CD4-positive, alpha-beta T cell treated with Interleukin-12 subunit alpha and Interleukin-12 subunit beta, for 1 hour (primary cell): ENCODE data around the gene ACAA1.
A peak's percentile ranks its signal among the peaks of the same experiment; 100 is the strongest.

Source experiments
- DNase-seq: peaks from one replicate; pipeline ENCODE4 v3.0.0-alpha.2; 2020

The ACAA1 gene

DNA sequence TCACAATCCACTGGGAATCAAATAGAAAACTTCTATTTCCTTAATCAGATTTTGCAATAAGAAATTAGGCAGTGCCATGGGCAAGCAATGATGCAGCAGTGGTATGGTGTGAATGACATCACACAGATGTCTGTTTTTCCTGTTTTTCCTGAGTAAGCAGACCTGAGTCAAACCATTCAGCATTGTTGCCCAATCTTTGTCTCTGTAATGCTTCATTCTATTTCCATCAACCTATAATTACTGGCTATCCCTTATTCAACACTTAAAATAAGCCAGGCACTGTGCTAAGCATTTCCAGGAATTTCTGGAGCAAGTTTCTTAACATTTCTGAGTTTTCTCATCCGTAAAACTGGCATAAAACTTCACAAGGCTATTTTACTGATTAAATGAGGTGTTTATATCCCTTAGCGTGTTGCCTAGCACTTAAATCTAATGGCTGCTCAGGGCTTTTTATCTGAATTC is 17.1 kb upstream of the ACAA1 start:
- DNase-seq: no peak

DNA sequence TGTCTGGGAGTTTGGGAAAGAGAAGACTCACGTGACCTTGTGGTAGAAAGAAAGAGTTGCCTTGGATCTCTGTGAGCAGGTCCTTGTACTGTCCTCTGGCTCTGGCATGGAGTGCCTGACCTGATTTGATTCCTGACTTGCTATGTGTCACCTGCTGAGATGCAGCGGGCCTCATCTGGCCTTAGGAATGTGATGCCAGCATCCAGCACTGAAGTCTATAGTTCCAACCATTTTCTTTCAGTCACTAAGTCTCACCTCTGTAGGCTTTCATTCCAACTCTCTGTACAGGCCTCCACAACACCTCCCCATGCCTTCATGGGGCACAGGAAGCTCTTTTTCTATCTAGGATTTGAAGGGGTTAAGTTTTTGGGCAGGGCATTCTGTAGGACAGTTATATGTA is 16.3 kb upstream of the ACAA1 start:
- DNase-seq: no peak

DNA sequence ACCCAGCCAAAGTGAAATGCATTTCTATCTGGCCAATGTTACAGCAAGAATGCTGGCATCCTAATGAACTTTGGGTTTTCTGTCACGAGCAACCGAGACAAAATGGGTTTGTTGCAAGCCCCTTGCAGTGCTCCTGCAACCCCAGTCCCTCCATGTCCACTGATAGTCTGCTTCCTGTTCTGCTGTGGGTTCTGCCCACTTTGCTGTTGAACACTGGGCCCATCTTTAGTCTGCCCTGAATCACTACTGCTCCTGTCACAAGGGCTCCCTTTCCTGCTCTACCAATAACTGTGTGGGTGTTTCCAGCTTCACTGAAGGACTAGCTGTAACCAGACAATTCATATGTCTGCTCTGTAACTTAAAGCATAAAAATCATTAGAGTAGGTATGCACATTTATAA is 15.7 kb upstream of the ACAA1 start:
- no peak for DNase-seq

DNA sequence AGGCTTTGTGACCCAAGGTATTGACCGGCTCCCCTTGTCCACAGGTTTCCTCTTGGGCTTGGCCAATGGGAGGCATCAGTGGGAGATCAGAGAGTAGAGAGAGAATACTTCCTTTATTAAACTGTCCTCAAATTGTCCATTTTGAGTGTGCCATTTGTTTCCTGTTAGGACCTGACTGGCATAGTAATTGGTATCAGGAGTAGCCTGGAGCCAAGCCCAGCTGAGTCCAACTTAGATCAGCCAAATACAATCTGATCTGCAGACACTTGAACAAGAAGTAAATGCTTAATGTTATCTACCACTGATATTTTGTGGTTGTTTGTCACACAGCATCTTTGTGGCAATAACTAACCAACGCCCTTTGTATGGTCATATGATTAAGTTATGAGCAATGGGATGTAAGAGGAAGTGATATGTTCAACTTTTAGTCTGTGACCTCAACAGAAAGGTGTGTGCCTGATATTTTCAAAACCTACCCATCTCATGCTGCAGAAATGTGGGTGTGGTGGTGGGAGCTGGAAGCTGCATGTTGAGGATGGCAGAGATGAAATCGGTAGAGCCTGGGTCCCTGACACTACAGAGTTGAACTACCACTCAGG is 14.8 kb upstream of the ACAA1 start:
- DNase-seq: peak; percentile 41

DNA sequence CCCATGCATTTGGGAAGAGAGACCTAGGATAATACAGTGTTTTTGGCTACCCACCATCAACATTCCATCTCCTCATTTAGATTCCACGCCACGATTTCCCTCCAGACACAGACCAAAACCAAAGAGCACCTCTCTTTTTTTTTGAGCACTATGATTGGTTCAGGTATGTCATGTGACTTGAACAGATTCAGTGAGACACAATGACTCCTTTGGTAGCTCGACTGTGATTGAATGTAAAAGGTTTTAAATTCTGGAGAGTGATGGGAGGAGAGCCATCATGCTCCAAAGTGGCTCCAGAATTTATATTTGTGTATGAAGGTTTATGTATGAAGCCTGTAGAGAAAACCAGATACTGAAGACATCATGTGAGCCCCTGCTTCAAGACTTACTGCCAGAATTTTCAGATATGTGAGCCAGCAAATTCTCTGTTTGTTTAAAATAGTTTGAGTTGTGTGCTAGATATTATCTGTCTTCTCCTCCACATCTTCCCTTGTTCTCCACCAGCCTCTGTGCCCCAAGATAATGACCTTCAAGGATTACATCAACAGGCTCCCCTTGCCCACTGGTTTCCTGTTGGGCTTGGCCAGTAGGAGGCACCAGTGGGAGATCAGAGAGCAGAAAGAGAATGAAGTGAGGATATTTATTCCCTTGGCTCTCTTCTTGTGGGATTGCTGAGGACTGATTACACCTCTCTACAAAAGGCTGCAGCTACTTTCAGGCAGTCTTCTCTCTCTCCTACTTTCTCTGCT is 14.0 kb upstream of the ACAA1 start:
- no peak for DNase-seq

DNA sequence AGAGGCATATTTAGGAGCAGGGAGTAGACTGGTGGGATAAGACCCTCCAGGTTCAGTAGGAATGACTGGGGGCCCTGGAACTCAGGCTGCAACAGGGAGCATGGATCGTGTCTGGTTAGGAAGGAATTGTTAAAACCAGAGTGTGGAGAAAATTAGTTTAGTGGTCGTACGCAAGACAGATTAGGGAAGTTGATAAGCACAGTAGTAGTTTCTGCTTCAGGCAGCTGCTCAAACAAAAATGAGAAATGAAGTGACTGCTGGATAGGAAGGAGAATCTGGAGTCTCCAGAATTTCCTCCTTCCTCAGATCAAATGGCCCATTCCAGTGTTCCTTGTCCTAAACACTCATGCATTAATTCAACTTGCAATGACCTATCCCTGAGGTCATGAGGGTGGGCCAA is 12.8 kb upstream of the ACAA1 start:
- no peak for DNase-seq

DNA sequence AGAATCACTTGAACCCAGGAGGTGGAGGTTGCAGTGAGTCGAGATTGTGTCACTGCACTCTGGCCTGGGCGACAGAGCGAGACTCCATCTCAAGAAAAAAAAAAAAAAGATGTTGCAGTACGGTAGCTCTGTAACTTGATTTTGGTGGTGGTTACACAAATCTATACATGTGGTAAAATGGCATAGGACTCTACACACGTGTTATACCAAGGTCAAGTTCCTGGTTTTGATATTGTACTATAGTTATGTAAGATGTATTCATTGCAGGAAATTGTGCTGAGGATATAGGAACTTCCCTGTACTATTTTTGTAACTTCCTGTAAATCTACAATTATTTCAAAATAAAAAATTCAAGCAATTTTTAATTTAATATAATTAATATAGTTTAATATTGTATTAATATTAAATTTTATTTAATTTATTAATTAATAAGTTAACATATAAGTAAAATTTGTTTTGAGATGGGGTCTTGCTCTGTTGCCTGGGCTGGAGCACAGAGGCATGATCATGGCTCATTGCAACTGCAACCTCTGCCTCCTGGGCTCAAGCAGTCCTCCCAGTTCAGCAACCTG is 11.5 kb upstream of the ACAA1 start:
- no peak for DNase-seq

DNA sequence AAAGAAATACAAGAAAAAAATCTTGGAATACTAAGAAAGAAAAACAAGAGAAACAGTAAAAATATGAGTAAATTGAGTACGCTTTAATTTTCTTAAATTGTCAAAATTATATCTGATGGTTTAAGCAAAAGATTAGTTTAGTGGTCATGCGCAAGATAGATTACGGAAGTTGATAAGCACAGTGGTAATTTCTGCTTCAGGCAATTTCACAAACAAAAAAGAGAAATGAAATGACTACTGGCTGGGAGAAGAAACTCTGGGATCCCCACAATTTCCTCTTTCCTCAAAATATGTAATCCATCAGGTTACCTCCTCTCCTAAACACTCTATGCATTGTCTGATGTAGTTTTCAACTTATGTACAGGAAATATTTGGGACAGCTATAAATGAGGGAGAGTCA is 10.5 kb upstream of the ACAA1 start:
- no peak for DNase-seq

DNA sequence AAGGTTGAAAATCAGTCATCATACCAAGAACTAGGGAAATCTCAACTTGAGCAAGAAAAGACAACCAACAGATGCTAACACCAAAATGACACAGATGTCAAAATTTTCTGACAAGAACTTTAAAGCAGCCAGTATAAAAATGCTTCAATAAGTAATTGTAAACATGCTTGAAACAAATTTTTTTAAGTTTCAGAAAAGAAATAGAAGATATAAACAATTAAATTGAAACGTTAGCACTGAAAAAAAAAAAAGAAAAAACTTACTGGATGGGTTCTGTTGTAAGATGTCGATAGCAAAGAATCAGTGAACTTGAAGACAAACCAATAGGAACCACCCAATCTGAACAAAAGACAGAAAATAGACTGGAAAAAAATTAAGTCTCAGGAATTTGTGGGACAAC is 9.6 kb upstream of the ACAA1 start:
- no peak for DNase-seq

DNA sequence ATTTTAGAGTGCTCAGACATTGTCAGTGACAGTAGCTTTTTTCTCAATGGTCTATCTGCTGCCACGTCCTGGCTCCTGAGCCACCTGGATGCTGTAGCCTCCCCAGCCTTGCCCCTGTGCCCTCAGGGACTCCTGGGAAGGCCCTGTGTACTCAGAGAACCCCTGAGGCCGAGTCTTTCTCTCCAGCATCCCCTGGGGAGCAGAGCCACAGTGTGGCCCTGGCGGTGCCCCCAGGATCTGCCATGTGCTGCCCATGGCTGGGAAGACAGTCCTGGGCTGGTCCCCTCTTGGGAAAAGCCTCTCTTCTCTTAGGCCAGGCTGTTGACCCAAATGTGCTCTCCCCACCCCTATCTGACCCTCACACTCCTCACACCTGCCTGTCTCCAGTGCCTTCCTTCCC is 6.6 kb upstream of the ACAA1 start:
- no peak for DNase-seq

DNA sequence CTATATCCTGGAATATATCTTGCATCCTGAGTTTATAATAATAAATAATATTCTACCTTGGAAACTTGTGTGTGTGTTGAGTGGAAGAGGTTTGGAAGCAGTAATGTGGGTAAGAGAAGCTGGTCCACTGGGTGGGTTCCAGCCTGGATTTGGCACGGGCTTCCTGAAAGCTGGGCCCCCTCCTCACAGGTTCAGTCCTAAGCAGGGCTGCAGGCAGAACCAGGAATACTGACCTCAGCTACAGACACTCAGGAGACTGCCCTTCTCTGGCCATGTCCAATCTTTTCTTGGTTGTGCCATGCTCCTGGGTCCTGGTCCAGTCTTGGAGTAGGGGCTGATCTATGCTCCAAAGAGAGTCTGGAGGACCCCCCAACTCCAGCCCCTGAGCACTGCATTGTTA is 6.0 kb upstream of the ACAA1 start:
- DNase-seq: no peak

DNA sequence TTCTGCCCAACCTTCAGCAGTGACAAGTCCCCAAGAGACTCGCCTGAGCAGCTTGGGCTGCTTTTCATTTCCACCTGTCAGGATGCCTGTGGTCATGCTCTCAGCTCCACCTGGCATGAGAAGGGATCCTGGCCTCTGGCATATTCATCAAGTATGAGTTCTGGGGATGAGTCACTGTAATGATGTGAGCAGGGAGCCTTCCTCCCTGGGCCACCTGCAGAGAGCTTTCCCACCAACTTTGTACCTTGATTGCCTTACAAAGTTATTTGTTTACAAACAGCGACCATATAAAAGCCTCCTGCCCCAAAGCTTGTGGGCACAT is 5.0 kb upstream of the ACAA1 start:
- no peak for DNase-seq

DNA sequence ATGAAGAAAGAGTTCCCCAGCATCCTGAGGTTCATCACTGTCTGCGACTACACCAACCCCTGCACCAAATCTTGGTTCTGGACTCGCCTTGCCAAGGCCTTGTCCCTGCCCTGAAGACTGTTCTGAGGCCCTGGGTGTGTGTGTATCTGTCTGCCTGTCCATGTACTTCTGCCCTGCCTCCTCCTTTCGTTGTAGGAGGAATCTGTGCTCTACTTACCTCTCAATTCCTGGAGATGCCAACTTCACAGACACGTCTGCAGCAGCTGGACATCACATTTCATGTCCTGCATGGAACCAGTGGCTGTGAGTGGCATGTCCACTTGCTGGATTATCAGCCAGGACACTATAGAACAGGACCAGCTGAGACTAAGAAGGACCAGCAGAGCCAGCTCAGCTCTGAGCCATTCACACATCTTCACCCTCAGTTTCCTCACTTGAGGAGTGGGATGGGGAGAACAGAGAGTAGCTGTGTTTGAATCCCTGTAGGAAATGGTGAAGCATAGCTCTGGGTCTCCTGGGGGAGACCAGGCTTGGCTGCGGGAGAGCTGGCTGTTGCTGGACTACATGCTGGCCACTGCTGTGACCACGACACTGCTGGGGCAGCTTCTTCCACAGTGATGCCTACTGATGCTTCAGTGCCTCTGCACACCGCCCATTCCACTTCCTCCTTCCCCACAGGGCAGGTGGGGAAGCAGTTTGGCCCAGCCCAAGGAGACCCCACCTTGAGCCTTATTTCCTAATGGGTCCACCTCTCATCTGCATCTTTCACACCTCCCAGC is 4.4 kb upstream of the ACAA1 start:
- no peak for DNase-seq

DNA sequence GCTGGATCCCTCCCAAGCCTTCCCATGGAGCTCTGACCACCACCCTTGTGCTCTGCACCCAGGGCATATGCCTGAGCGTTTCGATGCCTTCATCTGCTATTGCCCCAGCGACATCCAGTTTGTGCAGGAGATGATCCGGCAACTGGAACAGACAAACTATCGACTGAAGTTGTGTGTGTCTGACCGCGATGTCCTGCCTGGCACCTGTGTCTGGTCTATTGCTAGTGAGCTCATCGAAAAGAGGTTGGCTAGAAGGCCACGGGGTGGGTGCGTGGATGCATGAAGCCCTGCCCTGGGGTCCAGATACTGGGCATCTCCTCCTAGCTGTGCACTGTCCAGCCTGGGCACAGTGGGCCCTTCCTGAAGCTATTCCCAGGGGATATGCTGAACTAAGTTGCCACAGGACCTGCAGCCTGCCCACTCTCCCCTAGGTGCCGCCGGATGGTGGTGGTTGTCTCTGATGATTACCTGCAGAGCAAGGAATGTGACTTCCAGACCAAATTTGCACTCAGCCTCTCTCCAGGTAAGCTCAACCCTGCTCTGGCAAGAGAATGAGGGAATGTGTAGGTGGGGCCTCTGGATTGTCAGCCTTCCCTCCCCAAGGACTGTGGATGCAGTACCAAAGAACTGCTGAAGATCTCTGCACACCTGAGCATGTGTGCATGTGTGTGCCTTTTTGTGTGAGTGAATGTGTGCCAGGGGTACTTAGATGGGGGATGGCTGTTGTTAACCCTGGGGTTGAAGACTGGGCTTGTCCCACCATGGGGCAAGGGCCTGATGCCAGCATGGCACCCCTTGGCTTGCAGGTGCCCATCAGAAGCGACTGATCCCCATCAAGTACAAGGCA is 3.6 kb upstream of the ACAA1 start:
- DNase-seq: no peak

DNA sequence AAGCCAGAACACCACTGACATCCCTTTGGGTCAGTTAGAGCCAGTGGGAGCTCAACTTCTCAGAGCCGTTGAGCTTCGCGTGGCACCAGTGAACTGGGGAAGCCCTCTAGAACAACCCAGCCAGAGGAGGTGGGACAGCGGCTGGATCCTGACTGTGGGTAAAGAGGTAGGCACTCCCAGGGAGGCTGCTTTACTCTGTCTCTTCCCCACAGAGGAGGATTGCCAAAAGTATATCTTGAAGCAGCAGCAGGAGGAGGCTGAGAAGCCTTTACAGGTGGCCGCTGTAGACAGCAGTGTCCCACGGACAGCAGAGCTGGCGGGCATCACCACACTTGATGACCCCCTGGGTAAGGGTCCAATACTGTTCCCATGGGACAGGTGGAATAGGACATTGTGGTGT is 2.7 kb upstream of the ACAA1 start:
- DNase-seq: no peak

DNA sequence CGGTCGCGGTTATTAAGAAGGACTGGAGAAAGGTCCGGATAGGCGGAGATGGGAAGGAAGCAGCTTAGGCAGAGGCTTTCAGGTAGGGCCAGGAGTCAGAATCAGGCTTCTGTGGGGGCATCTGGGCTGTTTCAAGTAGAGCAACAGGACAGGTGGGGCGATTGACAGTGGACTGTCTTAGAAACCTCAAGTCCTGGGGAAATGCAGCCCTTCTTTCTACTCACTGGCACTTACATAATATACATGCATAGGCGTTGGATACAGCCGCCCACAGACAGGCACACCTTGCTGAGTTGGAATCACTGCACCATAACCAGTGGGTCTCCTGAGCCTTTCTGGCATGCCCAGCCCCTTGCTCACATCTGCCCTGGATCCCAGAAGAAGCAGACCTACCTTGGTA is 2.3 kb upstream of the ACAA1 start:
- no peak for DNase-seq

DNA sequence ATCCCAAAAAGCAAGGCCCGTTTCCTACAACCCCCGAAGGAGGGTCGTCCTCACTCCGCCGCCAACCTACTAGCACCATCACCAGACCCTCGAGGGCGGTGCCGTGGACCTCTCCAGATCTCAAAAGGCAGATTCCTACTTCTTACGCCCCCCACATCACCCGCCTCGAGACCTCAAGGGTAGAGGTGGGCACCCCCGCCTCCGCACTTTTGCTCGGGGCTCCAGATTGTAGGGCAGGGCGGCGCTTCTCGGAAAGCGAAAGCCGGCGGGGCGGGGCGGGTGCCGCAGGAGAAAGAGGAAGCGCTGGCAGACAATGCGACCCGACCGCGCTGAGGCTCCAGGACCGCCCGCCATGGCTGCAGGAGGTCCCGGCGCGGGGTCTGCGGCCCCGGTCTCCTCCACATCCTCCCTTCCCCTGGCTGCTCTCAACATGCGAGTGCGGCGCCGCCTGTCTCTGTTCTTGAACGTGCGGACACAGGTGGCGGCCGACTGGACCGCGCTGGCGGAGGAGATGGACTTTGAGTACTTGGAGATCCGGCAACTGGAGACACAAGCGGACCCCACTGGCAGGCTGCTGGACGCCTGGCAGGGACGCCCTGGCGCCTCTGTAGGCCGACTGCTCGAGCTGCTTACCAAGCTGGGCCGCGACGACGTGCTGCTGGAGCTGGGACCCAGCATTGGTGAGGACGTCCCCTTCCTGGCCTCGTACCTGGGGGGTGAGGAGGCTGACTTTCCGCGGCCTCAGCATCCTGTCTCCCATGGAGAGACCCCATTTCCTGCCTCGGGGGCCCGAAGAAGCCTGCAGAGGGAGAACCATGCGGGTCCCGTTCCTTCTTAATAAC is 1.6 kb upstream of the ACAA1 start, which contains the start of gene MYD88:
Gene MYD88, plus strand, starts transcription at position 313 of the 842 bp plus-strand sequence. Its CDS starts 40 bp downstream, at position 353.
- peak; percentile 82 for DNase-seq

DNA sequence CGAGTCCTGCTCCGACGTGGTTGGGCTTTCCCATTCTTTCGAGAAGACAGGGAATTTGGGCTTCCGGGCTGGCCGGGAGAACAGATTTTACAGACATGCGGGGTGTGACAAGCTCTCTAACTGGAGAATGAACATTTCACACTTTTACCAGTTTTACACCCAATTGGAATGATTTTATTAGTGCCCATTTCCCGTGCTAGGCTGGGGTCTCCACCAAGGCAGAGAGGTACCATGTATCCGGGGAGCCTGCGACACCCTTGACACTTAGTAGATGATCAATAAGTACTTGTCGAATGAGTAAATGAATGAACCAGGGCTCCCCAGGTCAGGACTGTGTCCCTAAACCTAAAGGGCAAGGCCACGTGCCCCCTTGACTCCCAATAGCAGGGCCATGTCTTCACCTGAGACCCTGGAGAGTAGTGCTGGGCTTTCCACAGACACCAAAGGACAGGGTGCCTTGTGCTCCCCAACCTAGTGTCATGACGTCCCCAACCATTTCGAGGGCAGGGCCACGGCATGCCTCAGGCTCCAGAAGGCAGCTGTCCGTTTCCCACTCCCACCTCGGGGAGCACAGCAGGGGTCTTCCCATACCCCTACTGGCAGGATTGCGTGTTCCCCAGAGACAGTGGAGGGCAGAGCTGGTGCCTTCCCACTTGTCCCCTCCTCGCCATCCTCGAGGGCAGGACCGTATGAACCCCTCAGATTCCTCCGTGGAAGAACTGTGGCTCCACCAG is 855 bp upstream of the ACAA1 start:
- DNase-seq: peak; percentile 24

DNA sequence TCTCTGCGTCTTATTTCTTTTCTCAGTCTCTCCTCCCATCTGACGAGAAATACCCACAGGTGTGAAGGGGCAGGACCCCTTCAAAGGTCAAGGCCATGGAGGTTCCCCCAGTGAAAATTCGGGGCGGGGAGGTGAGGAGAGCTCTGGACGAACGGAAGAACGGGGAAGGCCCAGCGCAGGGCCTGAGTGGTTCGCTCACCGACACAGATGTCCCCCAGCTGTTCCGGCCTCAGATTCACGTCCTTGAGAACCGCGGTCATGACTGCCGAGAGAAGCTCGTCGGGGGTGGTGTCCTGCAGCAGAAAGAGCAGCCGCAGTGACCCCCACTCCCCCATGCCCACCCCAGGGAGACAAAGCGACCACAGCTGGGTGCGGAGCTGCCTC is 542 bp downstream of the ACAA1 start:
- no peak for DNase-seq

DNA sequence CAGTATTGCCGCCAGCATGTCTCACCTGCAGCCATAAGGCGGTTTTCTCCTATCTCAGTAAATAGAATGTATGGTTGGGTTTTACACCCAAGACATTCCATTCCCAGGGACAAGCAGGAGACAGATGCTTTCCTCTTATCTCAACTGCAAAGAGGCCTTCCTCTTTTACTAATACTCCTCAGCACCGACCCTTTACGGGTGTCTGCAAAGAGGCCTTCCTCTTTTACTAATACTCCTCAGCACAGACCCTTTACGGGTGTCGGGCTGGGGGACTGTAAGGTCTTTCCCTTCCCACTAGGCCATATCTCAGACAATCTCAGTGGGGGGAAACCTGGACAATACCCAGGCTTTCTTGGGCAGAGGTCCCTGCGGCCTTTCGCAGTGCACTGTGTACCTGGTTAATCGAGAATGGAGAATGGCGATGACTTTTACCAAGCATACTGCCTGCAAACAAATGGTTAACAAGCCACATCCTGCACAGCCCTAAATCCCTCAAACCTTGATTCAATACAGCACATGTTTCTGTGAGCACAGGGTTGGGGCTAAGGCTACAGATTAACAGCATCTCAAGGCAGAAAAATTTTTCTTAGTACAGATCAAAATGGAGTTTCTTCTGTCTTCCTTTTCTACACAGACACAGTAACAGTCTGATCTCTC is 1.2 kb downstream of the ACAA1 start:
- peak; percentile 42 for DNase-seq
